Activated naive CD4-positive, alpha-beta T cell (primary cell): ENCODE results near the gene RNH1.
"Not testable (repeated sequence)": the region's sequence is repeated elsewhere in the genome, so short reads cannot be mapped to it uniquely, and the experiment has no call there.

ENCODE experiments used
- DNase-seq, 4 experiments: peaks; one replicate each; lab custom pipeline; 2025; lab: John Stamatoyannopoulos, UW

RNH1 gene

GRCh38 chr11:477052-477715, 29.9 kb downstream of the RNH1 start:
- no peak for DNase-seq

GRCh38 chr11:476416-476815, 30.6 kb downstream of the RNH1 start:
- DNase-seq, result no peak

GRCh38 chr11:475941-476340, 31.1 kb downstream of the RNH1 start:
- DNase-seq, result no peak

GRCh38 chr11:474914-475506, 32.0 kb downstream of the RNH1 start:
- DNase-seq, result no peak

GRCh38 chr11:473962-474785, 32.9 kb downstream of the RNH1 start:
- DNase-seq, result no peak

- DNase-seq, result no peak
These were observed 33.6 kb downstream of the RNH1 start for GRCh38 chr11:473415-473814.

- DNase-seq, result no peak
These were observed 34.2 kb downstream of the RNH1 start for GRCh38 chr11:472816-473215.

- no peak for DNase-seq
These were observed 34.8 kb downstream of the RNH1 start for GRCh38 chr11:472272-472671.

- DNase-seq, result no peak
These were observed 35.4 kb downstream of the RNH1 start for GRCh38 chr11:471468-472145.

GRCh38 chr11:469684-470560, 37.1 kb downstream of the RNH1 start:
- DNase-seq, result no peak

GRCh38 chr11:469026-469683, 37.9 kb downstream of the RNH1 start:
- DNase-seq, result not testable (repeated sequence)

- DNase-seq, result no peak
These were observed 38.5 kb downstream of the RNH1 start for GRCh38 chr11:468493-468892.

- no peak for DNase-seq
These were observed 39.0 kb downstream of the RNH1 start for GRCh38 chr11:468036-468435.

- DNase-seq, result no peak
These were observed 41.0 kb downstream of the RNH1 start for GRCh38 chr11:465896-466530.

- DNase-seq, result no peak
These were observed 42.7 kb downstream of the RNH1 start for GRCh38 chr11:464316-464715.

GRCh38 chr11:462107-462890, 44.7 kb downstream of the RNH1 start:
- DNase-seq, result no peak

- DNase-seq, result no peak
These were observed 45.4 kb downstream of the RNH1 start for GRCh38 chr11:461626-462025.

GRCh38 chr11:460331-461199, 46.5 kb downstream of the RNH1 start:
- DNase-seq, result no peak
